GM21528 (cell line): ENCODE results near the gene ILKAP.

Experiments used
- ATAC-seq: cut with Tn5 transposase; IDR thresholded peaks from one replicate; pipeline ENCODE4 v1.9.1; 2021; ENCODE audit warnings: mild to moderate bottlenecking, moderate library complexity; ENCODE audit not compliant: unreplicated experiment, low FRiP score

ILKAP gene

DNA sequence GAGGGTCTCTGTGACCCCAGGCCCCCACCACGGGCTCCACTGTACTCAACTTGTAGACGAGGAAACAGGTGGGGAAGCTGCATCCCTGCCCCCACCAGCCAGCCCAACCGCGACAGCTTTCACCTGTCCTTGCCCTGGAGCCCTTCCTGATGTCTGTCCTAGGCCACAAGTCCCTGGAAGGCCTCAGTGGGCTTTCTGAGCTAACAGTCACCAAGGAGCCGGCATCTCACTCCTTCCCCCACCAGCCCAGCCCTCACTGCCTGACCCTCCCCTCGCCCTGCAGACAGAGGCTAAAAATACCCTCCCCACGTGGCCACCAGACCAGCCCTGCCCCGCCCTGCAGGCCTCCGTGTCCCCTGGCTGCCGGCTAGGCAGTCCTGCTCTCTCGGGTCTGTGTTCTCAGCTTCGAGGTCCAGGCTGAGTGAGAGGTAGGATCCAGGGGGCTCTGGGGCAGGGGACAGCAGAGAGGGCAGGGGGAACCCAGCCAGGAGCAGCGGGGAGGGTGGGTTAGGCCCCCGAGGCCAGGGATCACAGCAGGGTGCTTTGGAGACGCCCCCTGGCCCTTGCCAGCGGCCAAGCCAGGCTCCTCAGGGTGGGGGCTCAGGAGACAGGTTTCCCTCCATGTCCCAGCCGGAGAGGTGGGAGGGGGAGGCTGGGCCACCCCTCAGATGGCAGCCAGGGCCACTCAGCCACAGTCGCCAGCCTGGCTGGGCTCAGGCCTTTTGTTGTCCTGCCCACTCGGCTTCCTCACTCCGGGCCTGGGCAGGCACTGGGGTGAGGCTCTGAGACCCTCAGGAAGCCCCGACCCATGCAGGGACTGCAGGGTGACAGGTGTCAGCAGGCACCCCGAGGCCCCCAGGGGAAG lies 64.9 kb downstream of the ILKAP start, which contains the start of gene KLHL30:
TSS of gene KLHL30 (plus strand) at position 338 of the 865 bp plus-strand sequence. CDS start 2,087 bp downstream, outside the sequence.
- ATAC-seq = no peak

DNA sequence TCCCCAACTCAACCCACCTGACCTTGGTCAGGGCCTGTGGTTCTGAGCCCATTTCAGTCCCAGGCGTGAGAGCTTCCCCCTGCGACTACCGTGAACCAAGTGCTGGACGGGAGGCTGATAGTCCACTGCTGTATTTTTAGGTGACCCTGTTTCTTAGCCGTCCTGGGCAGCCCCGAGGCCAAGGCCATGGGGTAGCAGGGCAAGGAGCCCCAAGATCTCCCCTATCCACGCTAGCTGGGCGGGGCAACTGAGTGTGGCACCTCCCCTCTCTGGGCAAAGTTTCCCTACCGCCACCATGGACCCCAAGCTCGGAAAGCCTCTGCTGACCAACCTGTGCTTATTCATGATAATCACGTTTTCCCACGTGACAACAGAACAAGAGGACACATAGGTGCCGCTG lies 65.6 kb downstream of the ILKAP start:
- ATAC-seq = no peak

DNA sequence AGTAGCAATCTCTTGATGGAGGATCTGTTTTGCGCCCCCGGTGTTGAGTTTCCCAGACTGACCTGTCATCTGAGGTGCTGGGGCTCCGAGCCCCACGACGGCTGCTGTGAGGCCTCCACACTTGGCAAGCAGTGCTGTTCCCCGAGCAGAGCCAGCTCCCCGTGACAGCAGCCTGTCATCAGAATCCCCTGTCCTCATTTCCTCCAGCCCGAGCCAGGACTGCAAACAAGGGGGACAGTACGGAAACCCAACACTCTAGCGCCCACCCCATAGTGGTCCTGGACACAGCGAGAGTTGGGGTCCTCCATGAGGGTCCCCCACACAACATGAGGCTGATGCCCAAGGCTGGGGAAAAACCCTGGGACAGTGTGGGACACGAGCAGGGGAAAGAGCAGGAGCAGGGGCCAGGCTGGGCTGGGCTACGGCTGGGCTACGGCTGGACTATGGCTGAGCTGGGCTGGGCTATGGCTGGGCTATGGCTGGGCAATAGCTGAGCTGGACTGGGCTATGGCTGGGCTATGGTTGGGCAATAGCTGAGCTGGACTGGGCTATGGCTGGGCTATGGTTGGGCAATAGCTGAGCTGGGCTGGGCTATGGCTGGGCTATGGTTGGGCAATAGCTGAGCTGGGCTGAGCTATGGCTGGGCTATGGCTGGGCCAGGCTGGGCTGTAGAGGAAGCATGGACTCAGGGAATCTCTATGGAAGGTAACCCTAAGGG lies 66.5 kb downstream of the ILKAP start:
- no peak for ATAC-seq

- no peak for ATAC-seq
These were observed 67.8 kb downstream of the ILKAP start for GRCh38 chr2:238135601-238136150.

DNA sequence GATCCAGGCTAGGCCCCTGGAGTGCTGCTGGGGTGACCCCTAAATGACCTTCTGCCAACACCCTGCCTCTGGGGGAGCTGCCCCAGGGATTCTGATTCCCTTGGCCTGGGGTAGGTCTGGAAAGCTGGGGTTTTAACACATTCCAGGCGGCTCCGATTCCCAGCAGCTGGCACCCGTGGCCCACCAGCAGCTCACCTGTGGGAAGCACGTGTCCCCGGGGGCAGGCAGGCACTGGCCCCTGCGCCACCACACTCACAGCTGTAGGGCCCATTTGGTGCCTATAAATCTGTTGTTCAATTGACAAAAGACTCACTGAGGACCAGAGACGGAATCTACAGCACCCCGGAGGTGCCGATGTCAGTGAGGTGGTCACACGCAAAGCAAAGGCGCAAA lies 69.1 kb downstream of the ILKAP start:
- no peak for ATAC-seq

GRCh38 chr2:238133499-238134392 lies 69.7 kb downstream of the ILKAP start:
- ATAC-seq = no peak

DNA sequence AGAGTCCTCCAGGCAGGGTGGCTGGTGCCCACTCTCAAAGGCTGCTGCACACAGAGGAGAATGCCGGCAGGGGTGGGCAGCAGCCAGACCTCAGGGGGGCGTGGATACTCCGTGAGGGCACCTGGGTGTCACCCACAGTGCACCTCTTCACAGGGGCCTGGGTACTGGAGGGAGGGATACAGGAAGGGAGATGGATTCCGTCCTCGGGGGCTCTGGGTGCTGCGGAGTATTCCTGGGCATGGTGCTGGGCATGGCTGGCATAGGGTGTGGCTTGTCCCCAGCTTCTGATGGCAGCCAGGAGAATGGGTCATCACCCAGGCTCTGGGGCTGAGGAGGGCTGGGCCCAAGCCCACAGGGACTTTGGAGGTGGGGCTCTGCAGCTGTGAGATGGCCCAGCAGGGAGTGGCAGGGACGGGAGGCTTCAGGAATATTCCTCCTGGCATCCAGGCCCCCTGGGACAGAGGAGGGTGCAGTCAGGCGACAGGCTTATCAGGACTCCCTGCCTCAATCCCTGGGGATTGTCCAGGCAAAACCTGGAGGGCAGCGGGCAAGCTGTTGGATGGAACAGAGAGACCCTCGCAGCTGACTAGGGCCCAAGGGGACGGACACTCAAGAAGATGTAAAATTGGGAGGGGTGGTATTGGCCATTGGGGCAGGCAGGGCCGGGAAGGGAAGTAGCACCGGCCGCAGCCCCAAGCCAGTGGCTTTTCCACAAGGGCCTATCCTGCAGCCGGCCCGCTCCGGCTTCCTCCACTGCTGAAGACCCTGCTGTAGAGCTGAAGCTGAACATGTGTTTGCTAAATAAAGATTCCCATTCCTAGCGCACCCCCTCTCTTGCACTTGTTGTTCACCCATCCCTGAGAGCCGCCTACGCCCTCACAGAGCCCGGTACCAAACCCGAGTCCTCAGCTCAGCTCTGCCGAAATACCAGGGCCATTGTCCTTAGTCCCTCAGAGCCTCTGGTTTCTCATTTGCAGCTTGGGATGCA lies 70.7 kb downstream of the ILKAP start:
- no peak for ATAC-seq

DNA sequence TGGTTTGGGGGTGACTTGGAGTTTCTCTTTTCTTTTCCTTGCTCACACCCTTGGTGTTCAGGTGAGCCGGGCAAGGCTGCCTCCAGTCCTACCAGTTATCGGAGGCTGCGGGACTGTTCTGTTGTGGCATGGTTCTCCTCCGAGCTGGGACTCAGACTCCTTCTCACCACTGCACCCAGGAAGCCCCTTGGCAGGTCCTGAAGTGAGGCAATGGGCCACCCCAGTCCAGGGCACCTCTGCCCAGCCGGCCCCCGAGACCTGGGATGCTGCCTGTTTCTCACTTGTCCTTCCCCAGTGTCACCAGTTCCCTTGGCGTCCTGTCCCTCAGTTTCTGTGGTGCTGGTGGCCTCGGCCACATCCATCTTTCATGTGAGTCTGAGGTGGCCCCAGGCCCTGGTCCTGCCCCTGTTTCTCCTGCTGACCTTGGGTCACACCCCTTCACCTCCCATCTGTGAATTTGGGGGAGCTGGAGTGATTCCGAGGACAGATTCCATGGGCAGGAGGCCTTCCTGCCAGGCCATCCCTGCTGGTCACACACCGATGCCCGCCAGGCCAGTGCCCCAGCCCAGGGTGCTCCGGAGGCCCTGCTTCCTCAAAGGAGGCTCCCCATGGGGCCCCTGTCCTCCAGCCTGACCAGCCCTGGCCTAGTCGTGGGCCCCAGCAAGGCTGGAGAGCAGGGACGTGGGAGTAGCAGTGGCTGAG lies 71.6 kb downstream of the ILKAP start:
- no peak for ATAC-seq

DNA sequence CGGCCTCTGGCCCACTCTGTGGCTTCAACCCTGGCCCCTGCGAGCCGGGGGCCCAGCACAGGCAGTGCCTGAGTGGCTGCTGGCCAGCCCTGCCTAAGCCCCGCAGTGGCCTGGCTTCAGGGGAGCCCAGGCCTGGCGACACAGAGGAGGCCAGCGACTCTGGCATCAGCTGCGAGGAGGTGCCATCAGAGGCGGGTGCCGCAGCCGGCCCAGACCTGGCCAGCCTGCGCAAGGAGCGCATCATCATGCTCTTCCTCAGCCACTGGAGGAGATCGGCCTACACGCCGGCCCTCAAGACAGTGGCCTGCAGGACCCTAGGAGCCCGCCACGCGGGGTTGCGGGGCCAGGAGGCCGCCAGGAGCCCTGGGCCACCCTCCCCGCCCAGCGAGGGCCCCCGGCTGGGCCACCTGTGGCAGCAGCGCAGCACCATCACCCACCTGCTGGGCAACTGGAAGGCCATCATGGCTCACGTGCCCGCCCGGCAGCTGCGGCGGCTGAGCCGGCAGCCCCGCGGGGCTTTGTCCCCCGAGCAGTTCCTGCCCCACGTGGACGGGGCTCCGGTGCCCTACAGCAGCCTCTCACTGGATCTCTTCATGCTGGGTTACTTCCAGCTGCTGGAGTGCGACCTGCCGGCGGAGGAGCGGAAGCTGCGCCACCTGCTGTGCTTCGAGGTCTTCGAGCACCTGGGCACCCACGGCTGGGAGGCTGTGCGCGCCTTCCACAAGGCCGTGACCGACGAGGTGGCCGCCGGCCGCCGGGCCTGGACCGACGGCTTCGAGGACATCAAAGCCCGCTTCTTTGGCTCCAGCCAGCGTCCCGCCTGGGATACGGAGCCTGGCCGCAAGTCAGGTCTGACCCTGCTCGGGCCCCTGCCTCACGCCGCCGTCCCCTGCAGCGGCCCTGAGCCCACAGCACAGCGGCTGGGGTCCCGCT lies 72.5 kb downstream of the ILKAP start:
- ATAC-seq = no peak

- no peak for ATAC-seq
These were observed 73.3 kb downstream of the ILKAP start for GRCh38 chr2:238130111-238130695.

DNA sequence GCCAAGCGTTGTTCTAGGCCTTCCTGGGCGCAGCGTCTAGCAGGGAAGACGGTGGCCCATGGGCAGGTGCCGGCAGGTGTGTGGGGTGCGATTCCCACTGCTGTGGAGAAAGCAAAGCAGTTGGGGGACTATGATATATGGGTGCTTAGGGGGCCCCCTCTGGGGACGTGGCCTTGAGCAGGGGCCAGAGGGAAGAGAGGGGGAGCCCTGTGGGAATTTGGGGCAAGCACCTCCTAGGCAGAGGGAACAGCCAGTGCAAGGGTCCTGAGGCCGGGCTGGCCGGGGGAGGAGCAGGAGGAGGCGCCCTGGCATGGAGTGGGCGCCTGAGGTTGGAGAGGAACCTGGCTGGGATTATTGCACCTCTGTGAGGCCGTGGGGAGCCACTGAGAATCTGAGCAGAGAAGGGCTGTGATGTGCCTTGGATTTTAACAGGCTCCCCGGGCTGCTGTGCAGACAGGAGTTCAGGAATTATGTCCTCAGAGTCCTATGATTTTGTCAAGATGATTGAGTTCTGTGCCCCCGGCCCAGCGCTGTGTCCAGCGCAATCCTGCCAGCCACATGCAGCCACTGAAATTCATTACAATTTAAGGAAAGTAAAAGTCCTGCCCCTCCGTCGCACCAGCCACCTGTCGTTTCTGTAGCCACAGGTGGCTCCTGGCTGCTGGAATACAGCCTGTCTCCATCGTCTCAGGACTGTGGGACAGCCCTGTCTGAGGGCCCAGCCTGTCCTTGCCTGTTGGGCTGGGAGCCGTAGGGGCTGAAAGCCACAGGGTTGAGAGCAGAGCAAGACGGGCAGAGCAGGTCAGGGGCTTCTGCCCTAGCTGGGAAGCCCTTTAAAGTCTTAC lies 74.1 kb downstream of the ILKAP start:
- no peak for ATAC-seq

DNA sequence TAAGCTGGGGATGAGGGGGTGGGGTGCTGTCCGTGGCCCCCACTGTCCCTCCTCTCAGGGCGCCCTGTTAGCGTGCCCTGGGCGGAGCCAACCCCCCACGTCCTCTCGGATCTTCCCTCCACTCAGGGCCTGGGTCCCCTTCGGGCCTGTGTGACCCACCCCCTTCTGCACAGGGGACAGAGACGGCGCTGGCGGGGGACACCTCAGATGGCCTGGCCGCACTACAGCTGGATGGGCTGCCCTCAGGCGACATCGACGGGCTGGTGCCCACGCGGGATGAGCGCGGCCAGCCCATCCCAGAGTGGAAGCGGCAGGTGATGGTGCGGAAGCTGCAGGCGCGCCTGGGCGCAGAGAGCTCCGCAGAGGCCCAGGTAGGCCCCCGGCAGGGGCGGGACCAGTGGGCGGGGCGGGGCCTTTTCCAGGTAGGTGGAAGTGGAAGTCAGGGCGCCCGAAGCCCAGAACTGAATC lies 74.9 kb downstream of the ILKAP start:
- ATAC-seq = no peak

DNA sequence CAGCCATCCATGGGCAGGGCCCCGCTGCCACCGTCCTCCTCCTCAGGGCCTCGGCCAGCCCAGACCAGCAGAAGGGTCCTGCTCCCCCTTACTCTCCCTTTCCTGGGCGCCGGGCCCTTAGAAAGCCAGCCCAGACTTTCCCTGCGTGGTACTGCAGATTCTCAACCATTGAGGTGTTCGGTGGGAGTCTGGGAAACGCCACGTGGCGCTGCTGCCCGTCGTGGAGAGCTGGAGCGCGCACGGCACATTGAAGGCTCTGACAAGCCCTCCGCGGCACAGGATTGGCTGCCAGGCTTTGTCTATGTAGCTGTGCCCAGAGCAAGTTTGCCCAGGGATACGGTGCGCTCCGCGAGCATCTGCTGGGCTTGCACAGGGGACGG lies 75.4 kb downstream of the ILKAP start:
- ATAC-seq = no peak

GRCh38 chr2:238127165-238128060 lies 76.1 kb downstream of the ILKAP start:
- no peak for ATAC-seq

GRCh38 chr2:238126775-238127164 lies 76.7 kb downstream of the ILKAP start:
- no peak for ATAC-seq
